Measurements from ENCODE around the gene KCTD16. TPM values are rescaled to one million over a fixed set of nuclear protein-coding genes. Genes with fewer than 3 reads are reported as not detected.

The KCTD16 gene
- total RNA-seq, 1 experiment from 2014 or later: not detected

GRCh38 chr5:144369006-144369405 lies 198.3 kb downstream of the KCTD16 start:
- in situ Hi-C loops (cut with HindIII; ENCODE audit: low sequenced_read_pairs): no loop called here
- no peak for DNase-seq (ENCODE audit: low spot score)

DNA sequence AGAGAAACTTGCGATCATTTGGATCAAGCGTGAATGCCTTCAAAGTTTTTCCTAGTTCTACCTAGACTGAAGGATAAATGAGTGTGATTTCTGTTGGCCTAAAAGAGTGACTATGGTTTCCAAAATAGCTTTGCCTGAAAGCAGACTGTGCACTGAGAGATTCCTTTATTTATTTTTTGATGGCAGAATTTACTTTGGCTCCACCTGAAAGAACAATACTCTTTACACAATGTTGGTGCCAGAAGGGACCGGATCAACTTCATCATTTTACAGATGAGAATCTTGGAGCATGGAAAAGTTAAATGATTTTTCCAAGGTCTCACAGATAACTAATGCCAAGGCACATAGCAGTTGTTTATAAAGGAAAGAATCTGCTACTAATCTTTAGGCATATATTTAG lies 199.6 kb downstream of the KCTD16 start:
- in situ Hi-C loops (cut with HindIII; ENCODE audit: low sequenced_read_pairs): no loop called here
- no peak for DNase-seq (ENCODE audit: low spot score)

- in situ Hi-C loops (cut with HindIII; ENCODE audit: low sequenced_read_pairs): no loop called here
- no peak for DNase-seq (ENCODE audit: low spot score)
These were observed 204.0 kb downstream of the KCTD16 start for GRCh38 chr5:144374637-144375036.

DNA sequence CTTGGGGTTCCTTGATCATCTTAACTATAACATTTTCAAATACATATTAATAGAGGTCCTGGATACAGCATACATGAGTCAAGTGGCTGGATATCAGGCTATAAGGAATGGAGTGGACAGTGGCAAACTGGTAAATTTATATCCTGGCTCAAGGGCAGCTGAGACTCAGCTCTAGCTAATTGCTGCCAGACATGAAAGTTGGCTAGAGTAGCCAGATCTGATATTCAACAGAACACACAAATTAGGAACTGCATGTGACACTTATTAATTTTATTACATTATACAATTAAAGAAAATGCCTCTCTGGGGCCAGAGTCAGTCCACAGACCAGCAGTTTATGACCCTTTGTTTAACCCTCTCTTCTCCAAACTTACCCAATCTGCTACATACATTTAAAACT lies 206.5 kb downstream of the KCTD16 start:
- no peak for DNase-seq (ENCODE audit: low spot score)
- in situ Hi-C loops (cut with HindIII; ENCODE audit: low sequenced_read_pairs): no loop called here

DNA sequence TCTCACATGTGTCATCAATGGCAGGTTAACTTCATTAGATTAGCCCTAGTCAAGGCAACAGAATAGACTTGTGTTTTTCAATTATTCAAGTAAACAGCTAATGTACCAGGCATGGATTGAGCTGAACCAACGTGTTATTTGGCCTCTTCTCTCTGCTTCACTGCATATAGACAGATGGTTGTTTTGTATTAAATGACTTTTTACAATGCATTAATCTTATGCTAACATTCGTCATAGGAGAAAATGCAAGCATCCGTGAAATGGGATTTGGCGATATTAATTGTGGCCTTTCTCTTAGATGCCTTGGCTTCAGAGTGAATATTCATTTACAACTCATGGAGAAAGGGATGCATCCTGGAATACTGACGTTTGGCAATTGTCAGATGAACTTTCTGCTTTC lies 208.0 kb downstream of the KCTD16 start:
- in situ Hi-C loops (cut with HindIII; ENCODE audit: low sequenced_read_pairs): no loop called here
- DNase-seq (ENCODE audit: low spot score): no peak

GRCh38 chr5:144385597-144385996 lies 214.9 kb downstream of the KCTD16 start:
- in situ Hi-C loops (cut with HindIII; ENCODE audit: low sequenced_read_pairs): no loop called here
- DNase-seq (ENCODE audit: low spot score): no peak

GRCh38 chr5:144386315-144386714 lies 215.6 kb downstream of the KCTD16 start:
- in situ Hi-C loops (cut with HindIII; ENCODE audit: low sequenced_read_pairs): no loop called here
- no peak for DNase-seq (ENCODE audit: low spot score)

DNA sequence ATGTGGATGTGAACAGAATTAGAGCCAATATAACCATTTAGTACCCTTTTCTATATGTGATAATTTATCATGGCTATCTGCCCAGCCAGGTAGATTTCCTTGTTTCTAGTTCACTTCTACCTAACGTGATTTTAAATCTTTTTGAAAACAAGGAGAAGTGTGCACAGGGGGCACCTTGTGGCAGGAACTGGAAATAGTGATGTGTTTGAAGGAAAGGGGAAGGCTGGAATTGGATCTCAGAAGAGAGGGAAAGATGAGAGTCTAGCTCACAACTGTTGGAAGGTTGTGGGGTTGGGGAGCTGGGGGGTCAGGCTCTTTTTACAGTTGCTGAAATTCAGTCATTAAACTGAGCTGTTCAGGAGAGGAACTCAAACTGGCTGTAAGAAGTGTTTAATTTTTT lies 219.5 kb downstream of the KCTD16 start:
- no peak for DNase-seq (ENCODE audit: low spot score)
- in situ Hi-C loops (cut with HindIII; ENCODE audit: low sequenced_read_pairs): no loop called here

DNA sequence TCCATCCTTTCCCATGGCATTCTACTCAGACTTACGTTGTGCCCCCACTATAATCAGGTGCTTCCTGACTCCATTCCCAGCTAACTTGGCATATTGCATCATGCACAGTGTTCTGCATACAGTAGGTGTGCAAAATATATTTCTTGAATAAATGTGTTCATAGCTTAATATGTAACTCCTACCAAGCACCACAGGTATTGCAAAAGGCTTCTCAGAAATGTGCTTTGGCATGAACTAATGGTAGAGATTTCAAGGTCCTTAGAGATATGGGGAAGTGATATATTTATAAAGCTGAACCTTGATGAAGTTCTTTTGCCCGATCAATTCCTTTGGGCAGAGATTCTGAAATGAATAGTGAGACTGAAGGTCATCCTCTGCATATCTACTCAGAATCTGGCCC lies 220.4 kb downstream of the KCTD16 start:
- no peak for DNase-seq (ENCODE audit: low spot score)
- in situ Hi-C loops (cut with HindIII; ENCODE audit: low sequenced_read_pairs): no loop called here

DNA sequence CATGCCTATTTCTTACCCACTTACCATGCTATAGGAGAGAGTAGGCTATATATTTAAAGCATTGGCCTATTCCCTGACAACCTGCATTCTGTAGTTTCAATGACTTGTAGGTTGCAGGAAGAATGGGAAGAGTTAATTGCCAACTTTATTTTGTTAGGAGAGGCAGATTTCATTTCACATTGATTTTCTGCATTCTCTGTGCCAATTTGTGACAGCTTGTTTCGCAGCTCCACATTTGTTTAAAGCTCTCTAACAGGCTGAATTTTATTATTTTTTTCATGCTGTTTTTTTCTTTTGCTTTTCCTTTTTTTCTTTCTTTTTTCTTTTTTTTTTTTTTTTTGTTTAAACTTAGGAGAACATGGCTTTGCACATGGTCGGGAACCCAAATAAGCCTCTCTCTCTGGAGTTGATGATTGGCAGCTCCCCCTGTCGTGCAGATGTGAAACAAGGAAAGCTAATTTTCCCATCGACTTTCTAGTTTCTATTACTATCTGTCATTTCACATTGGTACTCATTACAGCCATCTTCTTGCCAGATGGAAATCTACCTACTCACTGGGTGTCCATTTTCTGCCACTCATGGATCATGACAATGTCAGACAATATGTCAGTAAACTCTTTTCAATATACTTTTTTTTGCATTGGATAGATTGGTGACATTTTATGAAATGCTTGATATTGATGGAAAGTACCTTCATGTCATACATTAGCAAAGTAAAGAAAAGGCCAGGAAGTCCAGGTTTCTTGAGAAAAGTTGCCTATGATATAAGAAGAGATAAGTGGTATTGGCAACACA lies 223.2 kb downstream of the KCTD16 start:
- in situ Hi-C loops (cut with HindIII; ENCODE audit: low sequenced_read_pairs): no loop called here
- DNase-seq (ENCODE audit: low spot score): no peak

DNA sequence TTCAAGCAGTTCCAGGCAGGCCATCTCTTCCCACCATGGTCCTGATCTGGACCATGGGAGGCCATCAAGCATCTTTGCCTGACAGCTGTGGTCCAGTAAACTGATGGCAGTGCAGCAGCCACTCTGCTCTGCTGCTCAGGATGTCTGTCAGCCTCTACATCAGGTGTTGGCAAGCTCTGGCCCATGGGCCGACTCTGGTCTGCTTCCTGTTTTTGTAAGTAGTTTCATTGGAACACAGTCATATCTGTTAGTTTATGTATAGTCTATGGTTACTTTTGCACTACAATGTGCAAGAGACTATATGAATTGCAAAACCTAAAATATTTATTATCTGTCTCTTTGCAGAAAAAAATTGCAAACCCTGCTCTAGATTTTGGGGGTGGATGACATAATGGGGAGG lies 225.0 kb downstream of the KCTD16 start:
- DNase-seq (ENCODE audit: low spot score): no peak
- in situ Hi-C loops (cut with HindIII; ENCODE audit: low sequenced_read_pairs): no loop called here

DNA sequence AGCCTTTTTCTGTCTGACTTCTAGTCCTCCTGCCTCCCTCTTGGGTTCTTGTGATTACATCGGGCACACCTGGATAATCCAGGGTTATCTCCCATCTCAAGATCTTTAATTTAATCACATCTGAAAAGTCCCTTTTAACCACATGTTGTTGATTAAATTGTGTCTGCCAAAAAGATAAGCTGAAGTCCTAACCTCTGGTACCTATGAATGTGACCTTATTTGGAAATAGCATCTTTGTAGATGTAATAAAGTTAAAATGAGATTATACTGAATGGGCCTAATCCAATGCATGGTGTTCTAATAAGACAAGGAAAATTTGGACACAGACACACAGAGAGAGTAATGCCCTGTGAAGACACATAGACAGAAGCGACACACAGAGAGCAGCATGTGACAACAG lies 232.4 kb downstream of the KCTD16 start:
- DNase-seq (ENCODE audit: low spot score): no peak
- in situ Hi-C loops (cut with HindIII; ENCODE audit: low sequenced_read_pairs): no loop called here

GRCh38 chr5:144403817-144404420 lies 233.2 kb downstream of the KCTD16 start:
- DNase-seq (ENCODE audit: low spot score): no peak
- in situ Hi-C loops (cut with HindIII; ENCODE audit: low sequenced_read_pairs): no loop called here

- in situ Hi-C loops (cut with HindIII; ENCODE audit: low sequenced_read_pairs): no loop called here
- no peak for DNase-seq (ENCODE audit: low spot score)
These were observed 234.0 kb downstream of the KCTD16 start for GRCh38 chr5:144404672-144405071.

DNA sequence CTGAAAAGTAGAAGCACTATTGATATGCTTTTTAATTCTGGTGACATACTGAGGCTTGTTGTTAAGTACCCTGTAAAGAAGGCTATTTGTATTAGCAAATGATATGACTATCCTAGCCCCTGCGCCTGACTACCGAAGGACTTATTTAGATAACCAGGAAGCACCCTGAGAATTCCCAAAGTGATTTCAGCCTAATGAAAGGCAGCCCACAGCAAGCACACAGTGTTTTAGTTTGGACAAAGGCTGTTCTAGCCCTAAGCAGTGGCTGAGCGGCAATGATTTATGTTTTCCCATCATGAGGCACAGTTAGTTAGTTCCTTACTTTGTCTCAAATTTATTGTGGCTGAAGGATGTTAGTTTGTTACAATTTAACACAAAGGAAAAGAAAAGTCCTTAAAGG lies 235.3 kb downstream of the KCTD16 start:
- DNase-seq (ENCODE audit: low spot score): no peak

DNA sequence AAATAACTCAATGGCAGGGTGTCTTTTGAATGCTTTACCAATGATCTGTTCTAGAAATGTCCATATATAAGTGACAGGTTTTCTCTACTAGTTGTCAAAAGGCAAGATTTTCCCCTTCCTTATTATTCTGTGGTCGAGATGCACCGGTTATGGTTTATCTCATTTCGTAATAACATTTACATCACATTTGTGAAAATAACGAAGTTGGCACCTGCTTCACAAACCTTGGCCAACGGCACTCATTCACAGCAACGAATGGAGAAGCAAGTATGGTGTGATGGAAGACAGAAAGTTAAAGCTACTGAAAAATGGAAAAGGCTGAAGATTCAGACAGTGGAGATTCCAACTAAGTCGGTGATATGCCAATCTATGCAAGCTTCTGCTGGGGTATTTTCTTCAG lies 235.8 kb downstream of the KCTD16 start:
- DNase-seq (ENCODE audit: low spot score): no peak
- in situ Hi-C loops (cut with HindIII; ENCODE audit: low sequenced_read_pairs): no loop called here

More for the DNA sequence above, 235.3 kb downstream of the KCTD16 start:
- in situ Hi-C loops (cut with HindIII; ENCODE audit: low sequenced_read_pairs): no loop called here

DNA sequence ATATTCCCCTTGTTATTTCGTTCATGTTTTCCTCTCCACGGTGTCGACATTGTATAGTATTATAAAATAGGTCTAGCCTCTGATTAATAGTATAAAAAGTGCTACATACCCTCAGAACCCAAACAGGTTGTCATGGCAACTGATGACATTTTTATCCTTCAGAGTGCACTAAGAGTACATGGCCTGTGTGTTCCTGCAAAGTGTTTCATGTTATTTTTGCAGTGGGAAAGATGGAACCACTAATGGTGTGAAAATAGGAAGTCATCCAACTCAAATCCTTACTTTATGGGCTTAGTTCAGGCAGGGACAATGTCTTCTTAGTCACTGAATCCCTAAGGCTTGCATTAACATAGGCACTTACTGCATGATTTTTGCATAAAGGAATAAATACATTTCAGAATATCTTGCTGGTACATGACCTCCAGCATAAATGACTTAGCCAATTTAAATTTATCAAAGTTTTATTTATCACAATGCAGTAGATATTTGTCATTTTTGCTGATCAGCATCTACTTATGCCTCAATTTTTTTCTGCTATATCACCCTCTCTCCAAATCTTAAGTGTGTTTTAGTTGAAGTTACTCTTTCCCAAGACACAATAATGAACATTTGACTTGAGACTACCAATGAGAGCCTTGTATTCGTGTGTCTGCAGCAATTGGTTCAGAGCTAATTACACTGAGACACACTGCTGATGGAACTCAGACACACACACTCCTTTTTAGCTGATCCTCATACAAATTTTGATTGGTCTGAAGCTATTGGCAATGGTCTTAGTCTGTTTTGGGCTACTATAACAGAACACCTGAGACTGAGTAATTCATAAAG lies 243.7 kb downstream of the KCTD16 start:
- in situ Hi-C loops (cut with HindIII; ENCODE audit: low sequenced_read_pairs): no loop called here
- no peak for DNase-seq (ENCODE audit: low spot score)

DNA sequence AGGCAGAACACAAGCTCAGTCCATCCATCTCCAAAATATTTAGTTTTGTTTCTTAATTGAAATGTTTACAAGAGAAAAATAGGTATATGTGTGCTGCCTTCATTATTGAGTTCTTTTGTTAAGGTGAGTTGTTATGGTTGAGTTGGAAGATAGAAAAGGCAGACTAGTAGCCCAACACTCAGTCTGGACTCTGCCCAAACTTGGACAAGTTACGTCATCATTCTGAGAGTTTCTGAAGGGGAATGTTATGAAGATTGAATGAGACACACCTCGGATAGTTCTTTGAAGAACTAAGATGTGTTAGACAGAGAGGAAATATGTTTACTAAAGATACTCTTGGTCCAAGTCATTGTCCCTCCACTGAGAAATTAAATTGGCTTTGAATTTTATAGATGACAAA lies 245.5 kb downstream of the KCTD16 start:
- DNase-seq (ENCODE audit: low spot score): no peak
- in situ Hi-C loops (cut with HindIII; ENCODE audit: low sequenced_read_pairs): no loop called here

DNA sequence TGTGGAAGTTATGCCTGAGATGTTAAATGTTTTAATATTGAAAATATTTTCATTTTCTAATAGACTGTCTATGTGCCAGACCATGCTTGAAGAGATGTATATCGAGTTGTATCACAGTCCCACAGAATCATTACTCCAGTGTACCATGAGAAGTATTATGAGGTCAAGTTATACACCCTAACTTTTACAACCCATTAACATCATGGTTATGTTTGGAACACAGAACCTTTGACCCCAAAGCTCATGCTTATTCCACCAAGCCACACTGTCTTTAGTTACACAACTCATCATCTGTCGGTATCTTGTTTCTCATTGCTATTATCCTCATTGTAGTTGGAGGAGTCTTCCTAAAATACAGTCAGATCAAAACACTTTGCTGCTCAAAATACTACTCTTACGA lies 248.0 kb downstream of the KCTD16 start:
- no peak for DNase-seq (ENCODE audit: low spot score)

GRCh38 chr5:144421411-144421810 lies 250.7 kb downstream of the KCTD16 start:
- no peak for DNase-seq (ENCODE audit: low spot score)
- in situ Hi-C loops (cut with HindIII; ENCODE audit: low sequenced_read_pairs): no loop called here

More for the DNA sequence above, 248.0 kb downstream of the KCTD16 start:
- in situ Hi-C loops (cut with HindIII; ENCODE audit: low sequenced_read_pairs): no loop called here

Data from G401 (cell line).